Immature natural killer cell (primary cell): ENCODE results near the gene NR6A1. TPM values are rescaled to one million over a fixed set of nuclear protein-coding genes. Genes with fewer than 3 reads are reported as not detected.

Source experiments
- DNase-seq, 3 donors: peaks; one replicate each; pipeline ENCODE4 v3.0.0; 2022; ENCODE audit warnings: mixed read lengths in 1 of 3
- H3K27ac Mint-ChIP-seq, 6 donors: one replicate each; pipeline ENCODE4 v1.8.0; 2020; ENCODE audit warnings: mixed read lengths in 6 of 6, mild to moderate bottlenecking in 5 of 6, inconsistent platforms in 4 of 6, moderate library complexity in 3 of 6
- H3K27me3 Mint-ChIP-seq, 3 donors: one replicate each; pipeline ENCODE4 v1.8.0; 2020 to 2021; ENCODE audit warnings: low read depth in 3 of 3, mild to moderate bottlenecking in 3 of 3, mixed read lengths in 3 of 3, moderate library complexity in 3 of 3, inconsistent platforms in 1 of 3
- H3K36me3 Mint-ChIP-seq, 3 donors: one replicate each; pipeline ENCODE4 v1.8.0; 2020; ENCODE audit warnings: mixed read lengths in 3 of 3, inconsistent platforms in 2 of 3, mild to moderate bottlenecking in 2 of 3
- H3K4me1 Mint-ChIP-seq, 2 donors: one replicate each; pipeline ENCODE4 v1.8.0; 2020; ENCODE audit warnings: inconsistent platforms in 2 of 2, mild to moderate bottlenecking in 2 of 2, mixed read lengths in 2 of 2, moderate library complexity in 1 of 2
- H3K4me3 Mint-ChIP-seq, 5 donors: one replicate each; pipeline ENCODE4 v1.8.0; 2020; ENCODE audit warnings: mild to moderate bottlenecking in 5 of 5, mixed read lengths in 5 of 5, inconsistent platforms in 3 of 5, moderate library complexity in 3 of 5
- H3K9me3 Mint-ChIP-seq, 6 donors: one replicate each; pipeline ENCODE4 v1.8.0; 2020; ENCODE audit warnings: mild to moderate bottlenecking in 6 of 6, mixed read lengths in 6 of 6, inconsistent platforms in 4 of 6, moderate library complexity in 3 of 6
- polyA plus RNA-seq, 3 donors: library from polyadenylated mRNA; unstranded; fragments of 300-500 nt; fragmentation: Illumina TruSeq; gene quantifications; one replicate each; pipeline ENCODE4 v1.2.3, GENCODE V29; 2021

Gene NR6A1
- polyA plus RNA-seq, 3 donors from 2014 or later, result not detected

DNA sequence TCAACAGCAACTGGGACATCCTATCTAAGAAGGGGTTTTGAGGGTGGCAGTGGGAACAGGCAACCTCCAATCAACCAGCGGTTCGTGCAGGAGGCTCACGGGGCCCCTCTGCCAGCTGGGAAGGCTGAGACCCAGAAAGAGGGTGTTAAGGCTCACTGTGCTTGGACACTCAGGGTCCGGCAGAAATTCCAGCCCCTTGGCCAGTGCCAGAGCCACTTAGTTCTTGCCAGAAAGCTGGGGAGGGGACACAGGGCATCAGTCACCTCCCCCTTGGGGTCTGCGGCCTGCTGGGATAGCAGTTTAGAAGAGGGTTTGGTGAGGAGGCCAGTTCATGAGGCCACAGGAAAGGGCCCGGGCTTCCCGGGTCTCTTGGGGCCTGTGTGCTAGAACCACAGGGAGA, 300.4 kb downstream of the NR6A1 start:
- Mint-ChIP-seq H3K9me3 (no peaks in the 10 kb centered on the region), H3K4me3 (no peak overlapping the region), H3K4me1 (no peaks in the 10 kb centered on the region), H3K36me3 (no peaks in the 10 kb centered on the region), H3K27ac (no peak overlapping the region), H3K27me3 (peaks cover 0 to 2% (median 2%) of the 10 kb centered on the region in 3 donors)
- DNase-seq, result no peak

GRCh38 chr9:124470306-124470705, 300.8 kb downstream of the NR6A1 start:
- no peaks in the 10 kb centered on the region for H3K36me3 Mint-ChIP-seq
- H3K27me3 Mint-ChIP-seq, result peaks cover 0 to 2% (median 2%) of the 10 kb centered on the region in 3 donors
- no peak overlapping the region for H3K27ac Mint-ChIP-seq
- no peaks in the 10 kb centered on the region for H3K9me3 Mint-ChIP-seq
- H3K4me3 Mint-ChIP-seq, result no peak overlapping the region
- DNase-seq, result no peak
- no peaks in the 10 kb centered on the region for H3K4me1 Mint-ChIP-seq

GRCh38 chr9:124469011-124469832, 301.9 kb downstream of the NR6A1 start:
- no peaks in the 10 kb centered on the region for H3K4me1 Mint-ChIP-seq
- no peak overlapping the region for H3K4me3 Mint-ChIP-seq
- H3K27ac Mint-ChIP-seq, result no peak overlapping the region
- peaks cover 2 to 5% (median 4%) of the 10 kb centered on the region in 3 donors for H3K27me3 Mint-ChIP-seq
- no peaks in the 10 kb centered on the region for H3K9me3 Mint-ChIP-seq
- DNase-seq, result no peak
- no peaks in the 10 kb centered on the region for H3K36me3 Mint-ChIP-seq

DNA sequence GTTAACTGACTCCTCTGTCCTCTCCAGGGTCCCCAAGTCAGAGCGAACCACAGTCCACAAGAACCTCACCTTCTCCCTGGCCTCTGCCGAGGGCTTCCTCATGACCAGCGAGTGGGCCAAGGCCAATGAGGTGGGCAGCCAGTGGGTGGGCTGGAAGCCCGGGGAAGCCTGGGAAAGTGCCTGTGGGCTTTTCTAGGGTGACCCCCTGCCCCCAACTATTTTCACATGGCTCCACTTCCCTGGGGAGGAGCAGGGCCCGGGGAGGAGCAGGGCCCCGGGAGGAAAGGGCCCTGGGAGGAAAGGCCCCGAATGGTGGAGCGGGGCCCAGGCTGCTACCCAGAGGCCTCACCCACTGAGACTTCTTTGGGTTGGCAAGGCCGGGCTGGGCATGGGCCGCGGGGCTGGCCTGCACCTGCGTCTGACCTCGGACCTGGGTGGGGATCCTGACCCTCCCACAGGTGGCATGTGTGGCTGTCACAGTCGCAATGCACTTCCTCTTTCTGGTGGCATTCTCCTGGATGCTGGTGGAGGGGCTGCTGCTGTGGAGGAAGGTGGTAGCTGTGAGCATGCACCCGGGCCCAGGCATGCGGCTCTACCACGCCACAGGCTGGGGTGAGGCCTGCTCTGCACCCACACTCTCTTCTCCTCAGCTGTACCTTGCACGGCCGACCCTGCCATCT, 302.9 kb downstream of the NR6A1 start:
- no peak overlapping the region for H3K27ac Mint-ChIP-seq
- DNase-seq, result no peak
- no peaks in the 10 kb centered on the region for H3K4me1 Mint-ChIP-seq
- H3K4me3 Mint-ChIP-seq, result no peak overlapping the region
- H3K27me3 Mint-ChIP-seq, result peaks cover 2 to 4% (median 4%) of the 10 kb centered on the region in 3 donors
- no peaks in the 10 kb centered on the region for H3K36me3 Mint-ChIP-seq
- H3K9me3 Mint-ChIP-seq, result no peaks in the 10 kb centered on the region

GRCh38 chr9:124467410-124468060, 303.6 kb downstream of the NR6A1 start:
- DNase-seq, result no peak
- no peak overlapping the region for H3K27ac Mint-ChIP-seq
- no peaks in the 10 kb centered on the region for H3K9me3 Mint-ChIP-seq
- H3K4me1 Mint-ChIP-seq, result no peaks in the 10 kb centered on the region
- peaks cover 4 to 7% (median 5%) of the 10 kb centered on the region in 3 donors for H3K27me3 Mint-ChIP-seq
- no peak overlapping the region for H3K4me3 Mint-ChIP-seq
- no peaks in the 10 kb centered on the region for H3K36me3 Mint-ChIP-seq

Other genes with a start within 250 kb of the NR6A1 start
- gene OLFML2A, start 5.8 kb upstream of the NR6A1 start, polyA plus RNA-seq, result not detected
- gene WDR38, start 82.1 kb upstream of the NR6A1 start, polyA plus RNA-seq, result not detected
- 1,000 to 10,000 TPM in 2 of 3 donors, 100 to 1,000 TPM in 1; 774 to 2,756 (median 1,213) TPM for gene RPL35, start 90.6 kb upstream of the NR6A1 start, polyA plus RNA-seq
- gene ARPC5L, start 90.8 kb upstream of the NR6A1 start, polyA plus RNA-seq, result 100 to 1,000 TPM; 169 to 202 (median 172) TPM
- gene GOLGA1, start 169.8 kb upstream of the NR6A1 start, polyA plus RNA-seq, result 1 to 10 TPM in 2 of 3 donors, under 1 TPM in 1; 0.93 to 8.3 (median 5.3) TPM